HG03520 (cell line): ENCODE measurements around the gene SLC25A15.

ENCODE experiments used
- ATAC-seq: cut with Tn5 transposase; IDR thresholded peaks from one replicate; pipeline ENCODE4 v1.9.1; 2021; ENCODE audit warnings: mild to moderate bottlenecking, moderate library complexity; ENCODE audit not compliant: unreplicated experiment

The SLC25A15 gene

GRCh38 chr13:40789275-40790153 lies at the start of gene SLC25A15:
TSS of gene SLC25A15 (plus strand) at chr13:40789611. CDS start at chr13:40793227, 3,616 bp downstream.
- ATAC-seq: peak; percentile 81

DNA sequence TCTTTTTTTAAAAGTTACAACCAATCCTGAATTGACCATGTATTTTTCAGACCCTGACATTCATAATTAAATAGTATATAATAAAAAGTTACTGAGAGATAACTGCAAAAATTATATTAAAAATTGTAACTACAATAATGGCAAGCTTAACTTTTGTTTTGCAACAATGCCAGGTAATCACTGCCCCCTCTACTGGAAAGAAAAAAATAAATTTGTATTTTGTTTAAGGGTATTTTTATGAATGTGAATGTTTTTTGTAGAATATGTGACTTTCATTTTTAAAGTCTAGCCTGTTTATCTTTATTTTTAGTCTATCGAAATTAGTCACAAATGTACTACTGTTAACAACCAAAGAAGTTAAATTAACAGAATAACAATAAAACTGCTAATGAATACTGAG lies 40.1 kb upstream of the SLC25A15 start:
- no peak for ATAC-seq

DNA sequence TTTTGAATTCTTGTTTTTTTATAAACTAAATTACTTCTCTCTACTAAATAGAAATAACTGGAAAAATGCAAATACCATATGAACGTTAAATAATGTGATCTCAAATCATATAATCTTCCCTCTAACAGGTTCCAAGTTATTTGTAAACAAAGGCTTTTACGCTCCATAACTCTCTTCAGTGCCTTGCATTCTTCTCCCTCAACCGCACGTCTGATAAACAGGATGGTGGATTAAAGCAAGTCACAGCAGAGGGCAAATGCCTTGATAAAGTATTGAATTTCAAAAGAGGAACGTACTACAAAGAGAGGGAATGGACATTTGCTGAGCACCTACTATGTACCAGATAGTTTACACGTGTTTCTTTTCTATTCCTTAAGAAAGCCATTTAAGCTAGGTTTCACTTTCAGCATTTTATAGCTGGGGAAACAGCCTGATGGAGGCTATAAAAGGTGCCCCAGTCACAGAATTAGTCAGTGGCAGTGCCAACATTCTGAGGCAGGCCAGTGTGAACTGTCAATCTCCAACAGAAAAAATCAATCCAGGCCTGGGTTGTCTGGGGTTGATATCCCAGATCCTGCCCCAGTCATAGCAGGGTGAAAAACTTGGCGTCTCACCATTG lies 34.2 kb upstream of the SLC25A15 start:
- no peak for ATAC-seq

- no peak for ATAC-seq
Measured at GRCh38 chr13:40756042-40756441, 33.4 kb upstream of the SLC25A15 start.

DNA sequence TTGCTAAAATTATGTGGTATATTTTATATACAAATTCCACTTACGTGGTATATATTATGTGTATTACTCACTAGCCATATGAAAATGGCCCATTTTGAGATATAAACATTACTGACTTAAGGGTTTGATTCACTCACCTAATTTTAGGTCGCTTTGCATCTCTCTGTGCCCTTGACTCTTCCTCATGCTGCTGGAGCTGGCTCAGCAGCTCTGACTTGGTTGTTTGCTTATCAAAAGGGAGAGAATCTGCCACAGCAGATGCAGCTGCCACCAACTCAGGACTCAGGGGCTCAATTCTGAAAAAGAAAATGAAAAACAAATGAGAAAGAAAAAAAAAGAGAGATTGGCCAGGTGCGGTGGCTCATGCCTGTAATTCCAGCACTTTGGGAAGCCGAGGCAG lies 30.6 kb upstream of the SLC25A15 start:
- ATAC-seq: no peak

GRCh38 chr13:40762849-40763248 lies 26.6 kb upstream of the SLC25A15 start:
- no peak for ATAC-seq

DNA sequence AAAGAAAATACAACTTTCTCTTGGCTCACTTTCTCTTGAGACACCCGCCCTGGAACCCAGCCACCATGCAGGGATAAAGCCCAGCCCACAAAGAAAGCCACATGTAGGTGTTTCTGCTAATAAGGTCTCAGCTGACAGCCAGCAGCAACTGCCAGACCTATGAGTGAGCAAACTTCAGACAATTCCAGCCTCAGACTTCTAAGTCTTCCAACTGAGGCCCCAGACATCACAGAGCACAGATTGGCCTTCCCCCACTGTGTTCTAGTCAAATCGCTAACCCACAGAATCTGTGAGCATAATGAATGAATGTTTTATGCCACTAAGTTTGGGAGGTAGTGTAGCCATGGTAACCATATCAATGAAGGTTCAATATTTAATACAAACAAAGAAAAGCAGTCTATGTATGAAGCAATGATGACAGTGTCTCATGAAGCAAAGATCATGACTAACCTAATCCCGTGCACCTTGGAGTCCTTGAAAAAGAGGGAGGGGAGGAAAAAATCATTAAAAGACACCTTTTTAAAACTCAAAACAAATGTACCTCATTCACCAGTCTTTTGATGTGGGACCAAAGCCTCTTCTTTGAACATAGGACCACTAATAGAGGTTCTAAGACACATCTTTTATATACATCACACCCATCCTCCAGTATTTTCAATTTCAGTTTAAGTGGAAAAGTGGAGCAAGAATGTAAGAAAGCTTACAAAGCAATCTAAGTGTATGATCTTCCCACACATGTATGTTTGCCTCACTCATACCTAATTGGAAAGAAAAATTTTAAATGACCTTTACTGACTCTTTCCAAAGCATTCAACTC lies 24.6 kb upstream of the SLC25A15 start:
- ATAC-seq: no peak

DNA sequence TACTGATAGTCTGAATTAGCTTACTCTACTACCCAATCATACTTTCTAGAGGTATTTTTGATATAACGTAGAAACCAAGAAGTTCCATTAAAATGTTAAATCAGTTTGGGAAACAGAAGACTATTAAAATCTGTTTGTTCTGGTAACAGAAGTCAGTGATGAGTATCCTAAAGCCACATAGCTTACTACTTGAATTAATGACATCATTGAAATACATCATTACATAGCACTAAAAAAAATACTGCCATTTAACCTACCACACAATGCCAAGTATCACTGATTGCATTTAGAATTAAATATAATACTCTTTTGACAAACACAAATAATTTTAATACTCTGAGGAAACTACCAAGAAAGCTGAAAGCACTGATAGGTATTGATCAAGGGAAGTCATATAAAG lies 23.8 kb upstream of the SLC25A15 start:
- no peak for ATAC-seq

DNA sequence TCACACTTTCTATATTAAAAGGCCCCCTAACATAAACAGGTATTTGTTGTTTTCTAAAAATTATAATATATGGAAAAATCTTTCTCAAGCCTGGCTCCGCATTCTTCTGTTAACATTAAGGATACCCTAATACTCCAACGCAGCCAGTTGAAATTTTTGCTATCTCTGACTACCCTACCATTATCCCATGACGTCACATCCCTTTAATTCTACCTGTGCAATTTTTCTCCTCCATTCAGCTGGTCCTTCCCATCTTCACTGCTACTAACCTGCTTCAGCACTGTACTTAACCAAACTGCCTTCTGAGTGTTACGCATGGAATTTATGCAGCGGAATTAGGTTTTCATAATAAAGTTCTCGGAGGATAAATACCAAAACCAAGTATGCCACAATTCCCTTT lies 19.4 kb upstream of the SLC25A15 start:
- ATAC-seq: no peak

DNA sequence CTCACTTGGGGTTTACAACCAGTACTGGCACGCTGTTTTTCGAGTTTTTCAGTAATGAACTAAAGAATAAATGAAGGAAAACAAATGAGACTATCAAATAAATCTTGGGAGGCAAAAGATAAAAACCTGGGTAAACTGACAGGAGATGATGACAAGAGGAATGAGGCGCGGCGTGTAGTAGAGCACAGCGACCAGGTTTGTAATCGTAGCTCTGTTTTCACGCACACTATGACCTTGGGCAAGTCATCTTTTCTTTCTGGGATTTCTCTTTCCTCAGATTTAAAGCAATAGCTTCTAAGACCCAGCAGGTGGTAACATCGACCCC lies 18.8 kb upstream of the SLC25A15 start:
- no peak for ATAC-seq

- peak; percentile 97 for ATAC-seq
Measured at GRCh38 chr13:40770934-40771618, 18.3 kb upstream of the SLC25A15 start, which contains the start of gene MRPS31. TSS of gene MRPS31 (minus strand) at chr13:40771190. CDS start at chr13:40771136, 54 bp downstream.

GRCh38 chr13:40772765-40773473 lies 16.5 kb upstream of the SLC25A15 start:
- no peak for ATAC-seq

DNA sequence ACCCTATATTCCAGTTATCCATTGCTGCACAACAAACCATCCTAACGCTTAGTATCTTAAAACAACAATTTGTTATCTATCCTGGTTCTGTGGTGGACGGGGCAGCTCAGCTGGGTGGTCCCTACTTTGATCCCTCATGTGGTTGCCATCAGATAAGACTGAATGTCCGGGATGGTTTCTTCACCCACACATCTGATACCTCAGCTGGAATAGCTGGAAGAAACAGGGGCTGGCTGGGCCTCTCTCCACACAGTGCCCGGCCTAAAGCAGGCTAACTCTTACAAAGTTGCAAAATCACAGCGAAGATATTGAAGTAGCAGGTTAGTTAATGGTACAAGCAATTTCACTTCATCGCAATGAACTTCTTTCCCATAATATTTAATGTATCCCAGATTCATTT lies 14.7 kb upstream of the SLC25A15 start:
- ATAC-seq: no peak

DNA sequence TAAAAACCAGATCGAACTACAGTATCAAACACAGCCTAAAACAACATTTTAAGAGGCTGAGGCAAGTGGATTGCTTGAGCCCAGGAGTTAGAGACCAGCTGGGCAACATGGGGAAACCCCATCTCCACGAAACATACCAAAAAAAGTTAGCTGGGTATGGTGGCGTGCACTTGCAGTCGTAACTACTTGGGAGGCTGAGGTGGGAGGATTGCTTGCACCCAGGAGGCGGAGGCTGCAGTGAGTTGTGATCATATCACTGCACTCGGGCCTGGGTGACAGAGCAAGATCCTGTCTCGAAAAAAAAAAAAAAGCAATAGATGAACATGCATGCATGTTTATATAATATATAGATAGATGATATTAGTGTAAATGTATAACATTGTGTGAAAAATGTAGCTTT lies 13.2 kb upstream of the SLC25A15 start:
- ATAC-seq: no peak

GRCh38 chr13:40776681-40777165 lies 12.7 kb upstream of the SLC25A15 start:
- ATAC-seq: peak; percentile 36

- ATAC-seq: peak; percentile 79
Measured at GRCh38 chr13:40777166-40777808, 12.1 kb upstream of the SLC25A15 start.

DNA sequence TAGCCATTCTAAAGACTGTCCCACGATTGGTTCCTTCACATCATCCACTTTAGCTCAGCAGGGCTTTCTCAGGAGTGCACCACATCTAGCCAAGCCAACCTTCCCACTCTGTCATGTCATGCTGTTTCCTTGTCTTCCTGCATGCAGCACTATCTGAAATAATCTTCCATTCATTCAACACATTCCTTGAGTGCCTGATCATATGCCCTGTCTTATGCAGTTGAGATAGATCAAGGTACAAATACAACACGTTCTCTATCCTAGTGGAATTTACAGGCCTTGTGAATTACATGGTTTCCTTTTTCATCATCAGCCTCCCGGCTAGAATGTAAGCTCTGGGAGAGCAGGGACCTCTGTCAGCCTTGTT lies 11.6 kb upstream of the SLC25A15 start:
- peak; percentile 3 for ATAC-seq

GRCh38 chr13:40779049-40779448 lies 10.4 kb upstream of the SLC25A15 start:
- no peak for ATAC-seq

GRCh38 chr13:40779796-40780285 lies 9.6 kb upstream of the SLC25A15 start:
- no peak for ATAC-seq
